SK-N-SH treated with all-trans-retinoic acid at 6 μM for 48 hours (cell line): Measurements from ENCODE around the gene KCNA10.

Experiments used
- ZFP30 ChIP-seq: fragments of 450-650 bp; formaldehyde crosslinking; IDR thresholded peaks from 2 replicates; pipeline ENCODE4 v1.5.0; 2022; ENCODE audit warnings: mild to moderate bottlenecking, moderate library complexity
- ZNF565 ChIP-seq: fragments of 450-650 bp; formaldehyde crosslinking; conservative IDR thresholded peaks from 2 replicates; pipeline ENCODE4 v1.5.0; 2020; ENCODE audit warnings: low read depth, mild to moderate bottlenecking, moderate library complexity
- TF ChIP-seq, protein P1 (sequence below): fragments of 250-450 bp; sonication (Bioruptor Pico); IDR thresholded peaks from 2 replicates; pipeline ENCODE4 v1.8.0; 2020; ENCODE audit warnings: mild to moderate bottlenecking, moderate library complexity, borderline replicate concordance
- TF ChIP-seq, protein P2 (sequence below): fragments of 250-450 bp; sonication (Bioruptor Pico); IDR thresholded peaks from 2 replicates; pipeline ENCODE4 v1.8.0; 2021; ENCODE audit warnings: low read depth, mild to moderate bottlenecking, moderate library complexity, borderline replicate concordance

- TF ChIP-seq, protein P1, sequence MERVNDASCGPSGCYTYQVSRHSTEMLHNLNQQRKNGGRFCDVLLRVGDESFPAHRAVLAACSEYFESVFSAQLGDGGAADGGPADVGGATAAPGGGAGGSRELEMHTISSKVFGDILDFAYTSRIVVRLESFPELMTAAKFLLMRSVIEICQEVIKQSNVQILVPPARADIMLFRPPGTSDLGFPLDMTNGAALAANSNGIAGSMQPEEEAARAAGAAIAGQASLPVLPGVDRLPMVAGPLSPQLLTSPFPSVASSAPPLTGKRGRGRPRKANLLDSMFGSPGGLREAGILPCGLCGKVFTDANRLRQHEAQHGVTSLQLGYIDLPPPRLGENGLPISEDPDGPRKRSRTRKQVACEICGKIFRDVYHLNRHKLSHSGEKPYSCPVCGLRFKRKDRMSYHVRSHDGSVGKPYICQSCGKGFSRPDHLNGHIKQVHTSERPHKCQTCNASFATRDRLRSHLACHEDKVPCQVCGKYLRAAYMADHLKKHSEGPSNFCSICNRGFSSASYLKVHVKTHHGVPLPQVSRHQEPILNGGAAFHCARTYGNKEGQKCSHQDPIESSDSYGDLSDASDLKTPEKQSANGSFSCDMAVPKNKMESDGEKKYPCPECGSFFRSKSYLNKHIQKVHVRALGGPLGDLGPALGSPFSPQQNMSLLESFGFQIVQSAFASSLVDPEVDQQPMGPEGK = no peak
- no peak for TF ChIP-seq ZFP30
- no peak for TF ChIP-seq ZNF565 (CRISPR knock-in tag)
- TF ChIP-seq, protein P2, sequence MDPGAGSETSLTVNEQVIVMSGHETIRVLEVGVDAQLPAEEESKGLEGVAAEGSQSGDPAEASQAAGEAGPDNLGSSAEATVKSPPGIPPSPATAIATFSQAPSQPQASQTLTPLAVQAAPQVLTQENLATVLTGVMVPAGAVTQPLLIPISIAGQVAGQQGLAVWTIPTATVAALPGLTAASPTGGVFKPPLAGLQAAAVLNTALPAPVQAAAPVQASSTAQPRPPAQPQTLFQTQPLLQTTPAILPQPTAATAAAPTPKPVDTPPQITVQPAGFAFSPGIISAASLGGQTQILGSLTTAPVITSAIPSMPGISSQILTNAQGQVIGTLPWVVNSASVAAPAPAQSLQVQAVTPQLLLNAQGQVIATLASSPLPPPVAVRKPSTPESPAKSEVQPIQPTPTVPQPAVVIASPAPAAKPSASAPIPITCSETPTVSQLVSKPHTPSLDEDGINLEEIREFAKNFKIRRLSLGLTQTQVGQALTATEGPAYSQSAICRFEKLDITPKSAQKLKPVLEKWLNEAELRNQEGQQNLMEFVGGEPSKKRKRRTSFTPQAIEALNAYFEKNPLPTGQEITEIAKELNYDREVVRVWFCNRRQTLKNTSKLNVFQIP (CRISPR knock-in tag) = no peak
Measured at GRCh38 chr1:110494036-110494435, 24.9 kb downstream of the KCNA10 start.
